IMR-90 (cell line): ENCODE measurements around the gene CKAP2L. TPM values are rescaled to one million over a fixed set of nuclear protein-coding genes. Genes with fewer than 3 reads are reported as not detected.

Experiments used
- ATAC-seq: fragments of 200-7000 bp; cut with Tn5 transposase; 2 replicates; pipeline ENCODE4 v1.9.1; 2020; ENCODE audit warnings: low read depth, mild to moderate bottlenecking, moderate library complexity
- BruUV-seq: library from RNA; stranded (reverse); fragments of 400-500 nt; replicated peaks from 2 replicates; lab custom pipeline; 2021; lab: Mats Ljungman, UMichigan
- CTCF ChIA-PET: fragments of 300-600 bp; formaldehyde crosslinking; extraction: SDS; loops from one replicate; lab custom pipeline; 2021; ENCODE audit warnings: antibody characterized with exemption; lab: Yijun Ruan, JAX
- POLR2A ChIA-PET: fragments of 300-600 bp; sonication (Branson Sonifier 250); formaldehyde crosslinking; loops from one replicate; lab custom pipeline; 2022; ENCODE audit warnings: antibody characterized with exemption; ENCODE audit not compliant: unreplicated experiment; lab: Charles Lee
- DNase-seq: peaks from one replicate; pipeline ENCODE4 v3.0.0; 2013
- H2AFZ ChIP-seq: replicated peaks from 2 replicates; pipeline ENCODE3; 2013; ENCODE audit warnings: low read length, mild to moderate bottlenecking; ENCODE audit not compliant: poor library complexity
- H2AK5ac ChIP-seq: 2 replicates; pipeline ENCODE4 v1.6.1; 2013; ENCODE audit warnings: low read depth, low read length, inconsistent platforms
- H2AK9ac ChIP-seq: replicated peaks from 2 replicates; pipeline ENCODE3; 2013; ENCODE audit warnings: mild to moderate bottlenecking, low read depth, low read length, moderate library complexity; ENCODE audit not compliant: poor library complexity
- H2BK120ac ChIP-seq: 2 replicates; pipeline ENCODE4 v1.6.1; 2013; ENCODE audit warnings: low read depth, low read length, inconsistent platforms
- H2BK15ac ChIP-seq: 3 replicates; pipeline ENCODE4 v1.6.1; 2013; ENCODE audit warnings: low read depth, low read length, inconsistent platforms
- H2BK20ac ChIP-seq: 2 replicates; pipeline ENCODE4 v1.6.1; 2013; ENCODE audit warnings: low read depth, mild to moderate bottlenecking, inconsistent platforms, low read length, moderate library complexity
- H2BK5ac ChIP-seq: 2 replicates; pipeline ENCODE4 v1.6.1; 2013; ENCODE audit warnings: mild to moderate bottlenecking, low read depth, low read length, inconsistent platforms; ENCODE audit not compliant: poor library complexity, severe bottlenecking
- H3K14ac ChIP-seq: replicated peaks from 2 replicates; pipeline ENCODE4 v1.6.1; 2013; ENCODE audit warnings: low read depth, low read length, inconsistent platforms
- H3K18ac ChIP-seq: 2 replicates; pipeline ENCODE4 v1.6.1; 2013; ENCODE audit warnings: low read depth, low read length, control low read depth
- H3K23ac ChIP-seq: 2 replicates; pipeline ENCODE4 v1.6.1; 2013; ENCODE audit warnings: low read depth, low read length, inconsistent platforms
- H3K27ac ChIP-seq: 2 replicates; pipeline ENCODE4 v1.5.1; 2013; ENCODE audit warnings: mild to moderate bottlenecking, control low read depth, low read length; ENCODE audit not compliant: insufficient read depth
- H3K27me3 ChIP-seq: 2 replicates; pipeline ENCODE4 v1.6.1; 2013; ENCODE audit warnings: low read length; ENCODE audit not compliant: control insufficient read depth, insufficient read depth
- H3K36me3 ChIP-seq: 2 replicates; pipeline ENCODE4 v1.6.1; 2013; ENCODE audit warnings: low read length, mixed read lengths; ENCODE audit not compliant: control insufficient read depth, insufficient read depth
- H3K4ac ChIP-seq: 2 replicates; pipeline ENCODE4 v1.6.1; 2013; ENCODE audit warnings: low read depth, low read length, inconsistent platforms
- H3K4me1 ChIP-seq: 2 replicates; pipeline ENCODE4 v1.6.1; 2013; ENCODE audit warnings: low read length, mixed read lengths; ENCODE audit not compliant: control insufficient read depth, insufficient read depth
- H3K4me2 ChIP-seq: 2 replicates; pipeline ENCODE4 v1.6.1; 2013; ENCODE audit warnings: low read depth, mild to moderate bottlenecking, control low read depth, low read length, moderate library complexity
- H3K4me3 ChIP-seq: 2 replicates; pipeline ENCODE4 v1.5.1; 2013; ENCODE audit warnings: low read depth, mild to moderate bottlenecking, control low read depth, low read length, moderate library complexity; ENCODE audit not compliant: insufficient read depth
- H3K56ac ChIP-seq: 2 replicates; pipeline ENCODE4 v1.6.1; 2013; ENCODE audit warnings: low read length, inconsistent platforms; ENCODE audit not compliant: insufficient read depth; ENCODE audit errors: extremely low read depth
- H3K79me1 ChIP-seq, 2 experiments: 2 replicates each; pipeline ENCODE4 v1.6.1; 2013; ENCODE audit warnings: low read length in 2 of 2, inconsistent platforms in 1 of 2, low read depth in 1 of 2
- H3K9ac ChIP-seq: 2 replicates; pipeline ENCODE4 v1.6.1; 2013; ENCODE audit warnings: low read depth, low read length, control low read depth
- H3K9me1 ChIP-seq: 2 replicates; pipeline ENCODE4 v1.6.1; 2013; ENCODE audit warnings: low read length, inconsistent platforms; ENCODE audit not compliant: insufficient read depth
- H3K9me3 ChIP-seq: 2 replicates; pipeline ENCODE4 v1.6.1; 2013; ENCODE audit warnings: low read length; ENCODE audit not compliant: control insufficient read depth, insufficient read depth
- H4K20me1 ChIP-seq: 2 replicates; pipeline ENCODE4 v1.6.1; 2013; ENCODE audit warnings: low read length, inconsistent platforms; ENCODE audit not compliant: insufficient read depth
- H4K5ac ChIP-seq: 2 replicates; pipeline ENCODE4 v1.6.1; 2013; ENCODE audit warnings: mild to moderate bottlenecking, low read depth, low read length, control low read depth
- H4K8ac ChIP-seq, 2 experiments: 2 replicates each; pipeline ENCODE4 v1.6.1; 2013; ENCODE audit warnings: low read depth in 2 of 2, low read length in 2 of 2, control low read depth in 1 of 2, inconsistent platforms in 1 of 2
- H4K91ac ChIP-seq: 2 replicates; pipeline ENCODE4 v1.6.1; 2013; ENCODE audit warnings: low read depth, low read length, inconsistent platforms; ENCODE audit not compliant: insufficient read depth
- BHLHE40 ChIP-seq: fragments of 150-350 bp; IDR thresholded peaks from 2 replicates; pipeline ENCODE4 v1.6.1; 2016; ENCODE audit warnings: mild to moderate bottlenecking, low read depth, low read length
- CEBPB ChIP-seq: IDR thresholded peaks from 2 replicates; pipeline ENCODE4 v1.6.1; 2012; ENCODE audit warnings: low read depth, low read length, improper control_type of control experiment
- CHD1 ChIP-seq: IDR thresholded peaks from 2 replicates; pipeline ENCODE4 v1.6.1; 2012; ENCODE audit warnings: low read depth, low read length, improper control_type of control experiment
- FOS ChIP-seq: fragments of 150-350 bp; IDR thresholded peaks from 2 replicates; pipeline ENCODE4 v1.6.1; 2016; ENCODE audit warnings: low read depth, low read length
- MAFK ChIP-seq: IDR thresholded peaks from 2 replicates; pipeline ENCODE4 v1.6.1; 2012; ENCODE audit warnings: low read depth, low read length, improper control_type of control experiment
- MAZ ChIP-seq: IDR thresholded peaks from 2 replicates; pipeline ENCODE4 v1.6.1; 2012; ENCODE audit warnings: low read depth, mild to moderate bottlenecking, low read length, improper control_type of control experiment, moderate library complexity, borderline replicate concordance
- MXI1 ChIP-seq: IDR thresholded peaks from 2 replicates; pipeline ENCODE4 v1.6.1; 2012; ENCODE audit warnings: low read depth, mild to moderate bottlenecking, low read length, moderate library complexity, borderline replicate concordance
- NFE2L2 ChIP-seq: fragments of 150-350 bp; IDR thresholded peaks from 2 replicates; pipeline ENCODE4 v1.6.1; 2016; ENCODE audit warnings: low read depth, mild to moderate bottlenecking, low read length
- POLR2A ChIP-seq: IDR thresholded peaks from 2 replicates; pipeline ENCODE4 v1.6.1; 2012; ENCODE audit warnings: mild to moderate bottlenecking, low read depth, low read length
- RAD21 ChIP-seq: IDR thresholded peaks from 2 replicates; pipeline ENCODE4 v1.6.1; 2012; ENCODE audit warnings: low read length, improper control_type of control experiment
- RCOR1 ChIP-seq: IDR thresholded peaks from 2 replicates; pipeline ENCODE4 v1.6.1; 2012; ENCODE audit warnings: mild to moderate bottlenecking, low read length, improper control_type of control experiment; ENCODE audit not compliant: insufficient replicate concordance
- RFX5 ChIP-seq: IDR thresholded peaks from 2 replicates; pipeline ENCODE4 v1.8.0; 2012; ENCODE audit warnings: low read depth, mild to moderate bottlenecking, low read length, moderate library complexity
- SMC3 ChIP-seq: fragments of 150-350 bp; IDR thresholded peaks from 2 replicates; pipeline ENCODE4 v1.6.1; 2016; ENCODE audit warnings: low read depth, mild to moderate bottlenecking, antibody characterized with exemption, low read length, moderate library complexity
- USF2 ChIP-seq: fragments of 150-350 bp; IDR thresholded peaks from 2 replicates; pipeline ENCODE4 v1.6.1; 2017; ENCODE audit warnings: mild to moderate bottlenecking, antibody characterized with exemption, low read length, low read depth
- WGBS, 2 experiments: methylation state at CpG; one replicate each; pipeline versions ENCODE4 v1.1.5 to v1.1.7; 2013; ENCODE audit warnings: missing lambda C conversion rate in 2 of 2; ENCODE audit not compliant: insufficient read length in 1 of 2; ENCODE audit errors: extremely low coverage in 2 of 2; 5-methylcytosine and 5-hydroxymethylcytosine counted together
- dilution Hi-C: fragments of 300-500 bp; cut with HindIII; formaldehyde crosslinking; loops from one replicate; pipeline ENCODE4 v1.14.3; 2018; ENCODE audit warnings: low sequenced_read_pairs; ENCODE audit not compliant: unreplicated experiment
- in situ Hi-C: fragments of 300-500 bp; cut with MboI; formaldehyde crosslinking; loops from 3 replicates; pipeline ENCODE4 v1.14.3; 2019; ENCODE audit warnings: low sequenced_read_pairs, inconsistent platforms, mixed read lengths
- intact Hi-C: fragments of 100-400 bp; cut with micrococcal nuclease; formaldehyde crosslinking; loops from 2 replicates; pipeline ENCODE4 v1.10.0; 2022
- polyA plus RNA-seq, 3 experiments: library from polyadenylated mRNA; depleted of rRNA; stranded (reverse); fragments of >200 nt; gene quantifications; 2 replicates each; pipeline ENCODE4 v1.2.3, GENCODE V29; 2012; ENCODE audit warnings: low replicate concordance in 1 of 3
- total RNA-seq: library from RNA; depleted of rRNA; stranded (reverse); fragments of >200 nt; gene quantifications from 2 replicates; pipeline ENCODE4 v1.2.3, GENCODE V29; 2012
- TF ChIP-seq, protein P1 (sequence below): fragments of 150-350 bp; IDR thresholded peaks from 2 replicates; pipeline ENCODE4 v1.6.1; 2016; ENCODE audit warnings: low read depth, mild to moderate bottlenecking, low read length, moderate library complexity, borderline replicate concordance
- TF ChIP-seq, protein P2 (sequence below): conservative IDR thresholded peaks from 2 replicates; pipeline ENCODE4 v1.5.1; 2012; ENCODE audit warnings: mild to moderate bottlenecking, low read depth, low read length, improper control_type of control experiment

CKAP2L gene
- total and polyA plus RNA-seq, 2 of the 4 experiments (the other 2 are of a cell fraction), result 6.4 to 9.9 TPM

DNA sequence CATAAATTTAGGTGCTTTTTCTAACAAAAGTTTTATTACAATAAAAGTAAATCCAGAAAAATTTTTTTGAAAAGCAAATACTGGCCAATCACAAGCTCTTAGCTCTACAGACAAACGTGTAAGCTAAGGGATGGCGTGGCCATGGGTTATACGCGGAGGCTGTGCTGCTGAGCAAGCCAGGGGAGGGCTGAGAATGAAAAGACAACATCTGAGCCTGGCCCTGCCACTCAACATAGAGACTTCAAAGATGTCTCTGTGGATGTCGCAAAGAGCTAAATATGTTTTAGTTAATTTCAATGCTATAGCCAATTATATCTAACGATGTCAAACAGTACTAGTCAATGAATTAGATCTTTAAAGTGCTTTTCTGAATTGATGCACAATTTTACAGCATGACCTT, 76.9 kb downstream of the CKAP2L start:
- Histone ChIP-seq H3K36me3 (no peaks in the 10 kb centered on the region), H3K9me1 (peaks cover 12% of the 10 kb centered on the region), H2BK120ac (no peak overlapping the region), H3K27me3 (no peaks in the 10 kb centered on the region), H3K23ac (no peak overlapping the region), H3K4me1 (peaks cover 6% of the 10 kb centered on the region), H2BK5ac (no peak overlapping the region), H3K4ac (no peak overlapping the region), H2AK9ac (no peak overlapping the region), H3K4me2 (no peak overlapping the region), H2BK20ac (no peak overlapping the region), H3K79me1 (no peaks in the 10 kb centered on the region), H4K5ac (no peak overlapping the region), H4K20me1 (no peaks in the 10 kb centered on the region), H3K9ac (no peak overlapping the region), H2AK5ac (no peak overlapping the region), H4K8ac (no peak overlapping the region), H3K27ac (no peak overlapping the region), H3K9me3 (no peaks in the 10 kb centered on the region), H2BK15ac (no peak overlapping the region), H3K4me3 (no peak overlapping the region), H2AFZ (no peak overlapping the region), H4K91ac (no peak overlapping the region), H3K18ac (no peak overlapping the region), H3K56ac (no peak overlapping the region), H3K14ac (no peak overlapping the region)
- in situ Hi-C loops, result no loop called here
- intact Hi-C loops, result no loop called here
- TF ChIP-seq CEBPB, result no peak
- TF ChIP-seq MAFK, result no peak
- TF ChIP-seq, protein P1, sequence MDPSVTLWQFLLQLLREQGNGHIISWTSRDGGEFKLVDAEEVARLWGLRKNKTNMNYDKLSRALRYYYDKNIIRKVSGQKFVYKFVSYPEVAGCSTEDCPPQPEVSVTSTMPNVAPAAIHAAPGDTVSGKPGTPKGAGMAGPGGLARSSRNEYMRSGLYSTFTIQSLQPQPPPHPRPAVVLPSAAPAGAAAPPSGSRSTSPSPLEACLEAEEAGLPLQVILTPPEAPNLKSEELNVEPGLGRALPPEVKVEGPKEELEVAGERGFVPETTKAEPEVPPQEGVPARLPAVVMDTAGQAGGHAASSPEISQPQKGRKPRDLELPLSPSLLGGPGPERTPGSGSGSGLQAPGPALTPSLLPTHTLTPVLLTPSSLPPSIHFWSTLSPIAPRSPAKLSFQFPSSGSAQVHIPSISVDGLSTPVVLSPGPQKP, result no peak
- TF ChIP-seq RFX5, result no peak
- TF ChIP-seq, protein P2, sequence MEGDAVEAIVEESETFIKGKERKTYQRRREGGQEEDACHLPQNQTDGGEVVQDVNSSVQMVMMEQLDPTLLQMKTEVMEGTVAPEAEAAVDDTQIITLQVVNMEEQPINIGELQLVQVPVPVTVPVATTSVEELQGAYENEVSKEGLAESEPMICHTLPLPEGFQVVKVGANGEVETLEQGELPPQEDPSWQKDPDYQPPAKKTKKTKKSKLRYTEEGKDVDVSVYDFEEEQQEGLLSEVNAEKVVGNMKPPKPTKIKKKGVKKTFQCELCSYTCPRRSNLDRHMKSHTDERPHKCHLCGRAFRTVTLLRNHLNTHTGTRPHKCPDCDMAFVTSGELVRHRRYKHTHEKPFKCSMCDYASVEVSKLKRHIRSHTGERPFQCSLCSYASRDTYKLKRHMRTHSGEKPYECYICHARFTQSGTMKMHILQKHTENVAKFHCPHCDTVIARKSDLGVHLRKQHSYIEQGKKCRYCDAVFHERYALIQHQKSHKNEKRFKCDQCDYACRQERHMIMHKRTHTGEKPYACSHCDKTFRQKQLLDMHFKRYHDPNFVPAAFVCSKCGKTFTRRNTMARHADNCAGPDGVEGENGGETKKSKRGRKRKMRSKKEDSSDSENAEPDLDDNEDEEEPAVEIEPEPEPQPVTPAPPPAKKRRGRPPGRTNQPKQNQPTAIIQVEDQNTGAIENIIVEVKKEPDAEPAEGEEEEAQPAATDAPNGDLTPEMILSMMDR, result no peak
- no peak for TF ChIP-seq USF2
- no peak for TF ChIP-seq BHLHE40
- TF ChIP-seq MAZ, result no peak
- no peak for TF ChIP-seq RAD21
- no peak for TF ChIP-seq RCOR1
- TF ChIP-seq FOS, result no peak
- TF ChIP-seq POLR2A, result no peak
- no peak for TF ChIP-seq SMC3
- no peak for TF ChIP-seq MXI1
- no peak for TF ChIP-seq NFE2L2
- TF ChIP-seq CHD1, result no peak
- no peak for ATAC-seq
- CTCF ChIA-PET, result no interaction called here
- dilution Hi-C loops, result no loop called here
- DNase-seq, result no peak
- POLR2A ChIA-PET, result no interaction called here
- BruUV-seq, result no TSS peak
- WGBS, 2 experiments, result 94% methylated on average over 3 of the region's 6 CpGs; no CpG with 5 or more reads in 1 of the 2 experiments
